NCI-H2171 (cell line): ENCODE data around the gene AGFG1.
"Not testable (repeated sequence)": the region's sequence is repeated elsewhere in the genome, so short reads cannot be mapped to it uniquely, and the experiment has no call there.

Experiments used
- DNase-seq: peaks from one replicate; lab custom pipeline; 2025; lab: John Stamatoyannopoulos, UW

AGFG1 gene

GRCh38 chr2:227540352-227540751, 68.4 kb downstream of the AGFG1 start:
- DNase-seq, result not testable (repeated sequence)

DNA sequence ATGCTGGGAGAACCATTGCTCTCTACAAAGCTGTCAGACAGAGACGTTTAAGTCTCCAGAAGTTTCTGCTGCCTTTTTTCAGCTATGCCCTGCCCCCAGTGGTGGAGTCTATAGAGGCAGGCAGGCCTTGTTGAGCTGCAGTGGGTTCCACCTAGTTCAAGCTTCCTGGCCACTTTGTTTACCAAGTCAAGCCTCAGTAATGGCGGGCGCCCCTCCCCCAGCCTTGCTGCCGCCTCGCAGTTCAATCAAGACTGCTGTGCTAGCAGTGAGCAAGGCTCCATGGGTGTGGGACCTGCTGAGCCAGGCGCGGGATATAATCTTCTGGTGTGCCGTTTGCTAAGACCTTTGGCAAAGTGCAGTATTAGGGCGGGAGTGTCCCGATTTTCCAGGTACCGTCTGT, 74.0 kb downstream of the AGFG1 start:
- DNase-seq, result no peak

DNA sequence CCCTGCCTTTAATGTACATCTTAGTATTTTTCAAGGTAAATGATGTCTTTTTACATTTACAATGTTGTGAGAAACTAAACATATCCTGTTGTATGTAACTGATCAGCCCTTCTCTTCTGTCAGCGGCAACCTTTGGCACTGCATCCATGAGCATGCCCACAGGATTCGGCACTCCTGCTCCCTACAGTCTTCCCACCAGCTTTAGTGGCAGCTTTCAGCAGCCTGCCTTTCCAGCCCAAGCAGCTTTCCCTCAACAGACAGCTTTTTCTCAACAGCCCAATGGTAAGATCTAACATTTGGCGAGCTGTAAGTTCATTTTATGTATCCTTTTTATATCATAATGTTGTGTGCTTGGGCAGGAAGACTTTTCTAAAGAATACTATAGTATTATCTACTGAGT, 79.9 kb downstream of the AGFG1 start:
- no peak for DNase-seq

DNA sequence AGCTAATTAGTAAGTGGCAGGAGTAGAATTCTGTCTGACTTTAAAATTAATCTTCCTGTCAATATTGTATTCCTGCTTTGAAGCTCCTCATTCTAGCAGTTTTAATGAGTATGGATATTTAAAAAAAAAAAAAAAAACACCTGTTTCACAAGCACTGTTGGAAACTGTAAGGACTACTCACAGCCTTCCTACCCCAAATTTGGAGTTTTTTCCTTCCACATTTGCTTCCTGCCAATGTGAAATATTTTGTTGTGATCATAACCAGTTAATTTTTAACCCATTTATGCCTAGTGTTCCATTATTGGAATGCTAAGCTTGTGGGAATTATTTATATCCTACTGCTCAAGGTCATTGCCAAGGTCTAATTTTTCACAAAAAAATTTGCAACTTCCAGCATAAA, 90.6 kb downstream of the AGFG1 start:
- DNase-seq, result no peak

DNA sequence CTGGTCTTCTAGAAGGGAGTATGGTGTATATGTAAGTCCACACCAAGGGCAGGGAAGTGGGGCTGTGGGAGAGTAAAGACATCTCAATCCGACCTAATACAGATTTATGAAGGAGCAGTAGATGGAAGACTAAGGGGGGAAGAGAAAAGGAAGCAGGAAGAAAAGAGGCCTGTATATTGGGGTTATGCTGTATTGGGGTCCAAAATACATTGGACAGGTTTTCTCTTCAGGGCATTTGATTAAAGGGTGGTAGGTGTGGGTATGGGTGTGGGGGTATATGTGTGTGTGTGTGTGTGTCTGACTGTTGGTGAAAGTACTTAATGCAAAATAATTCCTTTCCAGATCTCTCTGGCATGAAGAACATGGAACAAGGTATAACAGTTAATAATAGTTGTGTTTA, 93.1 kb downstream of the AGFG1 start:
- no peak for DNase-seq

DNA sequence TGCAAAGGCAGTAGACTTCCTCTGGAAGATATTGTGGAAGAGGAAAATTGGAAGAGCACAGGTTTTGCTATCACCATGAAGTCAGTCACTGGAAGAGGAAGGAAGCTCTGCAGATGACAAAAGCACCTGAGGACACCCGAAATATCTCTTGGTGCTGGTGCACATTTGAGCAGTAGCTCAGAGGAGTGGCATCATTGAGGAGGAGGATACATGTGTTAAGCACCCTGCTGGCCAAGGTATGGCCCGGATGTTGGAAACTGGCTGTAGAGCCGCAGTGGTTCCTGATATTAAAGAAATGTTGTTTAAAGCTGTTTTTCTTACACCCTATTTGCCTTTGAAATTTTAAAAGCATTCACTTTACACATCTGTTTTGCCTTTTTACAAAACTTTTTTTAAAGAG, 94.1 kb downstream of the AGFG1 start:
- no peak for DNase-seq

DNA sequence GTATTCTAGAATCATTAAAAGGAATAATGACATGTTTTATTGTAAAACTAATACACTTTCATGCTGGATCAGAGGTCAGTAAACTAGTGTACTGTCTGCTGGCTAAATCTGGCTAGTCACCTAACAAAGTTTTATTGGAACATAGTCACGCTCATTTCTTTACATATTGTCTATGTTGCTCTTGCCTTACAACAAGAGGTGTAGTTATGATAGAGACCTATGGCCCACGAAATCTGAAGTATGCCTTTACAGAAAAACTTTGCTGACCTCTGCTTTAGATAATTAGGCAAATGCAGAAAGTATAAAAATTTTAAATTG, 96.9 kb downstream of the AGFG1 start:
- no peak for DNase-seq

- DNase-seq, result no peak
Observed at GRCh38 chr2:227570615-227571014, 98.7 kb downstream of the AGFG1 start.

DNA sequence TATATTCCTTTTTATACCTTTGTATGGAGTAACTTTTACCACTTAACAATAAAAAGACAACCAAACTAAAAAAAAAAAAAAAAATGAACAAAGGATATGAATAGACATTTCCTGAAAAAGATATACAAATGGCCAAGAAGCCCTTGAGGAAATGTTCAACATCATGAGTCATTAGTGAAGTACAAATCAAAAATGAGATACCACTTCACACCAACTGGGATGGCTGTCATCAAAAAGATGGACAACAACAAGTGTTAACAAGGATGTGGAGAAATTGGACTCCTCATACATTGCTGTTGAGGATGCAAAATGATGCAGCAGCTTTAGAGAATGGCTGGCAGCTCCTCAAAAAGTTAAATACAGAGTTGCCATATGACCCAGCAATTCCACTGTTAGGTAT, 104.2 kb downstream of the AGFG1 start:
- no peak for DNase-seq

DNA sequence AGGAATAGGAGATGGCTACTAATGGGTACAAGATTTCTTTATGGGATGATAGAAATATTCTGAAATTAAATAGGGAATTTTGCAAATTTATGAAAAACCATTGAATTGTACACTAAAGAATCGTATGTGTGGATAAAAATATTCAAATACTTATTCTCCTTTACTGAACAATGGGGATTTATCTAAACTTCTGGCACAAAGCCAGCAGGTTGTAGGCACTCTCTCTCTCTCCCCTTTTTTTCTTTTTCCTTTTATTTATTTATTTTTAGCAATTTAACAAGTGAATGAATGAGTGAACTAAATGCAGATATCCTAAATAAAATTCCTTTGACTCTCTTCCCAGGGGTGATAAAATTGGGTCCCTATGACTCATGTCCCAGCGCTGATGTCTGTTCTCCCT, 104.9 kb downstream of the AGFG1 start:
- DNase-seq, result no peak

DNA sequence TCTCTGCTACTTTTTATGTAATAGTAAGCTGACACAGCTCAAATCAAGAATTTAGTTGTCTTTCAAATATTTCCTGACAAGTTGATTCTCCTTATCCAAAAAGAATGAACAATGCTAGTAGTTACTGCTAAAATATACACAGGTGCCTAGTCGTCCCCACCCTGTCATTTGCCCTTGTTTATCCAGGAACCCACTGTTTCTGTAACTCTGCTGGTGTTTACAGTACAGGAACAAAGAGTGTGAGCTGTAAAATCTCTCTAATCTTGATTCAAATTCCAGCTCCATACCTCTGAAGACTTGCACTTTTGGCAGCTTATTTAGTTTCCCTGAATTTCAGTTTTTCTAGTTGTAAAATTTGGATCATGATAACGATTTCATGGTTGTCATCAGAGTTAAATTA, 105.6 kb downstream of the AGFG1 start:
- no peak for DNase-seq

GRCh38 chr2:227578642-227579041, 106.7 kb downstream of the AGFG1 start:
- no peak for DNase-seq

- no peak for DNase-seq
Observed at GRCh38 chr2:227579791-227580190, 107.8 kb downstream of the AGFG1 start.

- DNase-seq, result no peak
Observed at GRCh38 chr2:227582369-227582768, 110.4 kb downstream of the AGFG1 start.

GRCh38 chr2:227592694-227593387, 120.9 kb downstream of the AGFG1 start:
- DNase-seq, result no peak

DNA sequence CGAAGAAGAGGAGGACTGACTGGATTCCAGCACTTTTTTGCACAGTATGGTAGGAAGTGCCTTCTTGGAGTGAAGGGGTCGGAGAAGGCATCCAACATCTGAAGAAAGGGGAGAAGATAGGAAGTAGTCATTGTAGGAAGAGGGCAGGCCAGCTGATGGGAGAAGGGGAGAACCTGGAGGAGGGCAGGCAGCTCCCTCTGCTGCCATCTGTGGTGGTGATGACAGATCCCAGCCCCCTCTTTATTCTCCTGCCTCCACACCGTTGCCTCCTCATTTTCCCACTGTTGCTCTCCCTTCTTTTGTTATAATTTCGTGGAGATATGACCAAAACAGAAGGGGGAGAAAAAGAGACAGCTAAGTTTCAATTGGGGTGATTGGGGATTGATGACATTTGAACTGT, 123.8 kb downstream of the AGFG1 start:
- DNase-seq, result no peak

GRCh38 chr2:227597036-227597435, 125.1 kb downstream of the AGFG1 start:
- DNase-seq, result no peak

DNA sequence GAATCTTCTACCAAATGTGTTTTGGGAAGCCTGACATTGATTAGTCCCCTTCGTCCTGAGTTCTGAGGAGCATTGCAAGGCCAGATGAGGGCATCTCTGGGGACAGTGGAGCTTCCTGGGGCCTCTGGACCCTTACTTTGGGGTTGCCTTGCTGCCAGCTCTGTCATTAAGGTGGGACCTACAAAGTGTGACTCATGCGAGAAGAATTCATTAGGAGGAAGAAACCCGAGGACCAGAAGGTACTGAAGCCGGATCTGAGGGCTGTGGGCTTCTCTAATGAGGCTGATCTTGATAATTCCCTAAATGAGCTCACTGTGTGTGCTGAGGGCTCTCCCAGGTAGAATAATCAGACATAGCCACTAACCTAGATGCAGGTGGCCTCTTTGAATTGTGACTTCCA, 126.0 kb downstream of the AGFG1 start:
- no peak for DNase-seq

- not testable (repeated sequence) for DNase-seq
Observed at GRCh38 chr2:227598835-227599503, 127.0 kb downstream of the AGFG1 start, which contains the start of gene SCYGR2. Gene SCYGR2 (plus strand): TSS chr2:227598893. CDS start chr2:227598893, 0 bp downstream.

GRCh38 chr2:227602358-227602757, 130.4 kb downstream of the AGFG1 start:
- DNase-seq, result no peak

DNA sequence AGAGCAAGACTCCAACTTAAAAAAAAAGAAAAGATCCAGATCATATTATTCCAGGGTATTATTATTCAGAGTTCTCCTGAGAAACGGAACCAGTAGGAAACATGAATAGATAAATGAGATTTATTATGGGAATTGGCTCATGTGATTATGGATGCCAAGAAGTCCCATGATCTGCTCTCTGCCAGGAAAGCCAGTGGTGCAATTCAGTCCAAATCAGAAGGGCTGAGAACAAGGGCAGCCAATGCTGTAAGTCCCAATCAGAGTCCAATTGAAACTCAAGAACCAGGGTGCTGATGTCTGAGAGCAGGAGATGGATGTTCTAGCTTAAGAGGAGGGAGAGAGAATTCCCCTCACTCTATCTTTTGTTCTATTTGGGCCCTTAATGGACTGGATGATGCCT, 134.5 kb downstream of the AGFG1 start:
- no peak for DNase-seq

GRCh38 chr2:227607941-227608340, 136.0 kb downstream of the AGFG1 start:
- no peak for DNase-seq

DNA sequence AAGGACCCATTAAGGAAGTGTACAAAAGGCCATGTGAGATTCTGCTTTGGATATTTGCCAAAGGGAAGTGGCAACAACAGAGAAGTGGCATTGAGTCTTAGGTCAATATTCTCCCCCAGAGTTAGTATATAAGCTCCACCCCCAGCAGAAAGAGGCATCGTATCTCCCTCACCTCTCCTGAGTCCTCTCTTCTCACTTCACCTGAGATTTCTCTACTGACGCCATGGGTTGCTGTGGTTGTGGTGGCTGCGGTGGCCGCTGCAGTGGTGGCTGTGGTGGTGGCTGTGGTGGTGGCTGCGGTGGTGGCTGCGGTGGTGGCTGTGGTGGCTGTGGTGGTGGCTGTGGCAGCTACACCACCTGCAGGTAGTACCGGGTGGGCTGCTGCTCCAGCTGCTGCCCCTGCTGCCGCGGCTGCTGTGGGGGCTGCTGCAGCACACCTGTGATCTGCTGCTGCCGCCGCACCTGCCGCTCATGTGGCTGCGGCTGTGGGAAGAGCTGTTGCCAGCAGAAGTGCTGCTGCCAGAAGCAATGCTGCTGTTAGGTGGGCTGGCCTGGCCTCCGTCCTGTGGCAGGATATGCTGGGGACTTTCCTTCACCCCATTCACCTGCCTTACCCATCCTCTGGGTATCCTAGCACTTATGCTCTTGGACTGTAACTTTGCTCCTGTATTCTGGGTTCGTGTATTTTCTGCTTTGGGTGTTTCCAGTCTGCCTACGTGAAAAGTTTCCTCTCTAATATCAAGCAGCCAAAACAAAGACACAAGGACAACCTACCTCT, 136.8 kb downstream of the AGFG1 start:
- no peak for DNase-seq
